PC-9 (cell line): Measurements from ENCODE around the gene GASK1B.

Experiments
- CTCF ChIP-seq: fragments of 200-600 bp; sonication (generic); conservative IDR thresholded peaks from 2 replicates; pipeline ENCODE4 v1.6.1; 2017; ENCODE audit warnings: mixed run types, antibody characterized with exemption, mild to moderate bottlenecking, moderate library complexity
- EZH2 ChIP-seq: fragments of 200-600 bp; sonication (generic); IDR thresholded peaks from 2 replicates; pipeline ENCODE4 v1.8.0; 2017; ENCODE audit warnings: antibody characterized with exemption, low read depth

GRCh38 chr4:158146736-158147135, 26.1 kb downstream of the GASK1B start:
- TF ChIP-seq CTCF (no peak), EZH2 (no peak)
